ENCODE results near the gene OIP5. TPM values are rescaled to one million over a fixed set of nuclear protein-coding genes. Genes with fewer than 3 reads are reported as not detected.

The OIP5 gene
- polyA plus RNA-seq, 1 donor (not counting 4 experiments of a cell fraction or from before 2014, with no cell fraction given): 9.8 TPM

DNA sequence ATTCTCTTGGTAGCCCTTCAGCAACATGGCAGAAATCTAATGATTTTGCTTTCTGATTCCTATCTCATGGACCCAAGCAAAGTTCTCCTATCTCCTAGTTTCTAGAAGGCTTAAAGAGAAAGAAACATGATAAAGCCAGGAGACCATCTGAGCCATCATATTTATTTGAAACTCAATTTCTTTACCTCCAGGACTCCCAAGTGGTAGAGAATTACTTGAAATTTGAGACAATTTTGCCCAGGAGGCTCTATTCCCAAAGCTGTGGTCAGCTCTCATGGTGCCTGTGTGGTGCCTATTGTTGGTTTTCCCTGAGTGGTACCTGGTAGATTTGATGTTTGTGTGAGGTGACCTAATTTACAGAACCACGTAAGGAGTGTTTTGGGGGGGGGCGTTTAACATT lies 62.5 kb downstream of the OIP5 start:
- Histone ChIP-seq H3K9me1 (ENCODE audit: control insufficient read depth, extremely low read depth, insufficient read depth, low read length) (no peaks in the 10 kb centered on the region), H3K79me2 (ENCODE audit: control insufficient read depth, insufficient read depth, low read length) (no peaks in the 10 kb centered on the region), H3K9ac (ENCODE audit: control insufficient read depth, extremely low read depth, insufficient read depth, low read length) (no peak overlapping the region), H3K36me3 (ENCODE audit: control insufficient read depth in 2 of 2, extremely low read depth in 1 of 2, insufficient read depth in 2 of 2, low read length in 2 of 2) (peaks cover 8 to 16% of the 10 kb centered on the region in 2 experiments), H3K27ac (ENCODE audit: control insufficient read depth, insufficient read depth, low read length) (no peak overlapping the region), H3K4me1 (ENCODE audit: control insufficient read depth, extremely low read depth, insufficient read depth, low read length) (no peaks in the 10 kb centered on the region), H3K4me3 (ENCODE audit: control insufficient read depth in 2 of 3, extremely low read depth in 1 of 3, insufficient read depth in 2 of 3, low read depth in 1 of 3, low read length in 3 of 3) (no peak overlapping the region), H3K27me3 (ENCODE audit: control insufficient read depth, extremely low read depth, insufficient read depth, low read length) (no peaks in the 10 kb centered on the region), H4K20me1 (ENCODE audit: control insufficient read depth, extremely low read depth, insufficient read depth, low read length) (no peaks in the 10 kb centered on the region), H3K4me2 (ENCODE audit: control insufficient read depth, extremely low read depth, insufficient read depth, low read depth, low read length) (no peak overlapping the region), H3K9me3 (ENCODE audit: control insufficient read depth, low read depth, low read length) (no peaks in the 10 kb centered on the region), H2AFZ (ENCODE audit: control insufficient read depth, low read length) (no peak overlapping the region)
- FAIRE-seq (no peak), DNase-seq (ENCODE audit: low read depth, low spot score) (no peak)
- dilution Hi-C loops (cut with MboI; ENCODE audit: extremely low pct_ligation_motif_present, low sequenced_read_pairs): no loop called here
- TF ChIP-seq, protein P1, sequence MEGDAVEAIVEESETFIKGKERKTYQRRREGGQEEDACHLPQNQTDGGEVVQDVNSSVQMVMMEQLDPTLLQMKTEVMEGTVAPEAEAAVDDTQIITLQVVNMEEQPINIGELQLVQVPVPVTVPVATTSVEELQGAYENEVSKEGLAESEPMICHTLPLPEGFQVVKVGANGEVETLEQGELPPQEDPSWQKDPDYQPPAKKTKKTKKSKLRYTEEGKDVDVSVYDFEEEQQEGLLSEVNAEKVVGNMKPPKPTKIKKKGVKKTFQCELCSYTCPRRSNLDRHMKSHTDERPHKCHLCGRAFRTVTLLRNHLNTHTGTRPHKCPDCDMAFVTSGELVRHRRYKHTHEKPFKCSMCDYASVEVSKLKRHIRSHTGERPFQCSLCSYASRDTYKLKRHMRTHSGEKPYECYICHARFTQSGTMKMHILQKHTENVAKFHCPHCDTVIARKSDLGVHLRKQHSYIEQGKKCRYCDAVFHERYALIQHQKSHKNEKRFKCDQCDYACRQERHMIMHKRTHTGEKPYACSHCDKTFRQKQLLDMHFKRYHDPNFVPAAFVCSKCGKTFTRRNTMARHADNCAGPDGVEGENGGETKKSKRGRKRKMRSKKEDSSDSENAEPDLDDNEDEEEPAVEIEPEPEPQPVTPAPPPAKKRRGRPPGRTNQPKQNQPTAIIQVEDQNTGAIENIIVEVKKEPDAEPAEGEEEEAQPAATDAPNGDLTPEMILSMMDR (optimal IDR thresholded peaks at IDR 0.05 in 1 of 3, IDR thresholded peaks at IDR 0.05 in 1 of 3, conservative IDR thresholded peaks at IDR 0.05 in 1 of 3; ENCODE audit: extremely low read depth in 1 of 3, insufficient read depth in 2 of 3, low read length in 3 of 3): no peak
- TF ChIP-seq EZH2 (IDR thresholded peaks at IDR 0.05; ENCODE audit: low read length): no peak

DNA sequence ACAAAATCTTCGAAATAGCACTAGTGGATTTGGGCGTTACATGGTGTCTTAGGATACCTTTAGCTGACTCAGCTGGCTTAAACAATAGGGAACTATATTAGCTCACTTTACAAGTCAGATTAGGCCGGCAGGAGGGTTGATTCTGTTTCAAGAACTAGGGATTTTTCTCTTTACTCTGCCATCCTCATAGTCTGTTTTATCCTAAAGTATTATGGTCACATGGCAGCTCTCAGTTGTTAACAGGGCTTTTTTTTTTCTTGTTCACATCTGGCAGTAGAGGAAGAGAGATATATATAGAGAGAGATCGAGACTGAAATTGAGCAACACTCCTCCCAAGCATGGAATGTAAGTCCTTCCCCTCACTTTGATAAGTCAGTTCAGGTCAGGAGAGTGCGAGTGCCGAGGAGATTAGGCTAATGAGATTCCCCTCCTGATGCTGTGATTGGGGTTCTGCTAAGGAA lies 68.5 kb downstream of the OIP5 start:
- dilution Hi-C loops (cut with MboI; ENCODE audit: extremely low pct_ligation_motif_present, low sequenced_read_pairs): no loop called here
- DNase-seq (ENCODE audit: low read depth, low spot score): no peak
- peaks cover 10 to 24% of the 10 kb centered on the region in 2 experiments for H3K36me3 ChIP-seq (ENCODE audit: control insufficient read depth in 2 of 2, extremely low read depth in 1 of 2, insufficient read depth in 2 of 2, low read length in 2 of 2)

More for the DNA sequence above, 68.5 kb downstream of the OIP5 start:
- Histone ChIP-seq H3K4me3 (ENCODE audit: control insufficient read depth in 2 of 3, extremely low read depth in 1 of 3, insufficient read depth in 2 of 3, low read depth in 1 of 3, low read length in 3 of 3) (peak overlapping the region in 2 of 3 experiments; percentile 36), H3K9me3 (ENCODE audit: control insufficient read depth, low read depth, low read length) (no peaks in the 10 kb centered on the region), H3K4me1 (ENCODE audit: control insufficient read depth, extremely low read depth, insufficient read depth, low read length) (peaks cover 10% of the 10 kb centered on the region), H3K27ac (ENCODE audit: control insufficient read depth, insufficient read depth, low read length) (peak overlapping the region; percentile 68), H4K20me1 (ENCODE audit: control insufficient read depth, extremely low read depth, insufficient read depth, low read length) (no peaks in the 10 kb centered on the region), H3K27me3 (ENCODE audit: control insufficient read depth, extremely low read depth, insufficient read depth, low read length) (no peaks in the 10 kb centered on the region), H2AFZ (ENCODE audit: control insufficient read depth, low read length) (peak overlapping the region; percentile 24), H3K79me2 (ENCODE audit: control insufficient read depth, insufficient read depth, low read length) (no peaks in the 10 kb centered on the region), H3K4me2 (ENCODE audit: control insufficient read depth, extremely low read depth, insufficient read depth, low read depth, low read length) (peak overlapping the region; percentile 66), H3K9ac (ENCODE audit: control insufficient read depth, extremely low read depth, insufficient read depth, low read length) (peak overlapping the region; percentile 22), H3K9me1 (ENCODE audit: control insufficient read depth, extremely low read depth, insufficient read depth, low read length) (no peaks in the 10 kb centered on the region)
- TF ChIP-seq, protein P1 (optimal IDR thresholded peaks at IDR 0.05 in 1 of 3, IDR thresholded peaks at IDR 0.05 in 1 of 3, conservative IDR thresholded peaks at IDR 0.05 in 1 of 3; ENCODE audit: extremely low read depth in 1 of 3, insufficient read depth in 2 of 3, low read length in 3 of 3): no peak
- no peak for TF ChIP-seq EZH2 (IDR thresholded peaks at IDR 0.05; ENCODE audit: low read length)
- peak; percentile 89 for FAIRE-seq

Measured in keratinocyte (primary cell).